GM15510 (cell line): ENCODE data around the gene PRELID3B.

ENCODE experiments used
- POLR2A ChIP-seq: IDR thresholded peaks from 3 replicates; pipeline ENCODE4 v1.6.1; 2011; ENCODE audit warnings: borderline replicate concordance; ENCODE audit not compliant: insufficient read length; ENCODE audit errors: extremely low read depth

The PRELID3B gene

GRCh38 chr20:58987790-58988564 lies 54.6 kb downstream of the PRELID3B start:
- TF ChIP-seq POLR2A: no peak

DNA sequence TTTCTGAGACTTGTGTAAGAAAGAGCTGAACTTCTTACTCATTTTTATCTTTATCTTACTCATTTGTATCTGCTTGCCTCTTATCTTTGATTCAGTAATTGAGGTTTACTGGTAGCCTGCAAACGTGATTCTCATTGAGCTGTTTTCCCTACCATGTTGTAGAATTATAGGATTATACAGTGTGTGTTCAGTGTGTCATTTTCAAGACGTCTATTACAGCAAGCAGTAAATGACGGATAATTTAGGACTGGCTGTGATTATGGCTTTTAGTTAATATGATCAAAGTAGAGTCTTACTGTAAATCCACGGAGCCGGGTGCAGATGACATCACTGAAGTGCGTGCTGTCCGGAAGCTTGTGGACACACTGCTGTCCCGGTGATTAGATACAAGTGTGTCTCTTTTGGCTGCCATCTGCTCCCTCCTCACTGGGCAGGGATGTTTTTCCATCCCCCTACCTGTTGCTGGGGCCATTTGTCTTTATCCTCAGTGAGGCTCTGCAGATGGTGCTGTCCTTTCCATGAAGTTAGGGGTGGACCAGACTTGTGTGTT lies 55.5 kb downstream of the PRELID3B start:
- TF ChIP-seq POLR2A: no peak

DNA sequence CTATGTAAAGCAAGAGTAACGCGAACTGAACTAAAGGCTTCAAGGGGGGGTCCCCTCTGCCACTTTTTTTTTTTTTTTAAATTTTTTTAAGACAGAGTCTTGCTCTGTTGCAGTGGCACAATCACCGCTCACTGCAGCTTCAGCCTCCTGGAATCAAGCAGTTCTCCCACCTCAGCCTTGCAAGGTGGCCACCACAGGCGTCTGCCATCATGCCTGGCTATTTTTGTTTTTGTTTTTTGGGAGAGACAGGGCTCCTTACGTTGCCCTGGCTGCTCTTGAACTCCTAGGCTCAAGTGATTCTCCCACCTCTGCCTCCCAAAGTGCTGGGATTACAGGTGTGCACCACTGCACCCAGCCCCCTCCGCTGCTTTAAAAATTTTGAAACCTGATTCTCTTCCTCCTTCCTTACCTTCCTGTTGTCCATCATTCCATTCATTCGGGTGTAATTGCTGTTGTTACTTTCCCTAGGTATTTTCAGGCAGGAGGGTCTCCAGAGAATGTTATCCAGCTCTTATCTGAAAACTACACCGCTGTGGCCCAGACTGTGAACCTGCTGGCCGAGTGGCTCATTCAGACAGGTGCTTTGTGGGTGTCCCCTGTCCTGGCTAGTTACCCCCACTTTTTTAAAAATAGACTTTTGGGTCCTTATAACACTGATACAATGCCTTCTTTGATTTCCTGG lies 56.2 kb downstream of the PRELID3B start:
- TF ChIP-seq POLR2A: no peak

GRCh38 chr20:58985656-58986055 lies 56.9 kb downstream of the PRELID3B start:
- TF ChIP-seq POLR2A: no peak

DNA sequence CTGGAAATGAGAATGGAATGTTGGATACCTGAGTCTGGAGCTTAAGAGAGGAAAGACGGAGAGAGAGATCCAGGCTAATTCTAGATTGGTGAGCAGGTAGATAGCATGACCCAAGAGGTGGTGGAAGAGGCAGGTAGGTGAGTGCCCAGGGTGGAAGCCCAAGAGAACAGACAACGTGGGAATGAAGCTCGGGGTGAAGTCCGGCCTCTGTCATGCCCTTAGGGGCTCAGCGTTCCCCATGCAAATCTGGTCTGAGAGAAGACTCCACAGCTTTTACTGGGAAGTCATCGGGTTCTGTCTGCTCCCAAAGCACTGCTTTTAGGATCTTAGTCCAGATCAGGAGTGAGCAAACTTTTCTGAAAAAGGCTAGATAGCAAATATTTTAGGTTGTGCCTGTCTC lies 57.9 kb downstream of the PRELID3B start:
- no peak for TF ChIP-seq POLR2A
